GM12891 (cell line): ENCODE measurements around the gene GIT1.

Experiments used
- PAX5 ChIP-seq: IDR thresholded peaks from 2 replicates; pipeline ENCODE4 v1.6.1; 2011; ENCODE audit warnings: low read length, moderate library complexity, mild to moderate bottlenecking; ENCODE audit not compliant: insufficient read depth, severe bottlenecking
- POLR2A ChIP-seq: IDR thresholded peaks from 2 replicates; pipeline ENCODE4 v1.6.1; 2011; ENCODE audit warnings: low read depth, low read length, control low read depth
- POLR2AphosphoS5 ChIP-seq: IDR thresholded peaks from 2 replicates; pipeline ENCODE4 v1.6.1; 2011; ENCODE audit warnings: low read depth, low read length, control low read depth
- POU2F2 ChIP-seq: IDR thresholded peaks from 2 replicates; pipeline ENCODE4 v1.6.1; 2011; ENCODE audit warnings: low read depth, mild to moderate bottlenecking, control low read depth, low read length, moderate library complexity
- SPI1 ChIP-seq: IDR thresholded peaks from 2 replicates; pipeline ENCODE4 v1.6.1; 2011; ENCODE audit warnings: low read depth, low read length, control low read depth
- TAF1 ChIP-seq: IDR thresholded peaks from 2 replicates; pipeline ENCODE4 v1.6.1; 2011; ENCODE audit warnings: low read depth, low read length, control low read depth

DNA sequence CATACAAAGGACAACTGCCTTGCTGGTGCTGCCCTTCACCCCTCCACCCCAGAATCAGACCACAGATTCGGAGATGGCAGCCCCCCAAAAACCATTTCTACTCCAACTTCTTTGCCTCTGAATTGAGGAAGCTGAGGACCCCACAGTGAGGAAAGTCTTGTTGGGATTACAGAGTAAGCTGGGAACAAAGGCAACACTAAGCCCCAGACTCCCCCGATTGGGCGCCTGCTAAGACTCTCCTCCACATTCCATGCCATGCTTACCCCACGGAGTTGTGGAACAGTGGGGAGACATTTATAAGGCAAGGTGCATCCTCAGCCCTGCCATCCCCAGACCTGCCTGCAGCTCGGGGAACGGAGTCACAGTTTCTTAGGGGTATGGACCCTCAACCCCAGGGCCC, 1.9 kb downstream of the GIT1 start:
- TF ChIP-seq POLR2A (no peak), POLR2AphosphoS5 (no peak), SPI1 (no peak), TAF1 (no peak), PAX5 (no peak), POU2F2 (no peak)
